Measurements from ENCODE around the gene CHST1. TPM values are rescaled to one million over a fixed set of nuclear protein-coding genes. Genes with fewer than 3 reads are reported as not detected.

Gene CHST1
- polyA plus RNA-seq, 3 donors = 0.77 to 2.0 (median 1.5) TPM

DNA sequence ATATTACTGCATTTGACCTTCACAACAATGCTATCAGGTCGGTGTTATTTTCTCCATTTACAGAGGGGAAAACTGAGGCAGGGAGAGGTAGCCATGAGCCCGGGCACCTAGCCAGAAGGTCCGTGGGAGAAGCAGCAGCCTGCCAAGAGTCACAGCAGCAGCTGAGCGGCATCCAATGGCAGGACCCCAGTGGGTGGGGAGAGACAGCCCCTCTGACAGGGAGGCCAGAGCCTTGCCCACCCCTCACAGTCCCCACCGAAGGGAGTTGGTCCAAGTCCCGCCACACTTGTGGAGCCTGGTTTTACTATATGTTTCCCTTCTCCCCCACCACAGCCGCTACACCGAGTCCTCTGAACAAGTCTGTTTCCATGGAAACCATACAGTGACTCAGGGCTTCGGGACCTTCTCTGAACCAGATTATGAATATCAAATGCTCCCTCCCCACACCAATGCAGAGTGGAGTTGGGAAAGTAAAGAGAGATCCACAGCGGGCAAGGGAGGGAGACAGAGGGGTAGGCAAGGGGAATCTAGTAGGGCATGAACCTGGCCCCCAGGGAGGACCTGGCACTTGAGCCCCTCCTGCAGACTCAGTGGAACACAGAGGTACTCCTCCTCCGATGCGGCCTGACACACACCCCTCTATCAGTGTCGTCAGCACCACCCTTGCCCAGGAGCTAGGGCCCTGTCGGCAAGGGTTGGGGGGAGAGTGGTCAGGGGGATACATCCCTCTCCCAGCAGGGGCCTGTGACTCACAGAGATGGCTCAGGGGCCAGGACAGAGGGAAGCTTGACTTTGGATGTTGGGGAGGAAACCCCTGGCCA lies 2.5 kb downstream of the CHST1 start:
- no peak overlapping the region for H3K27ac ChIP-seq (ENCODE audit: low read depth, low read length)
- 36 to 38% (median 38%) methylated on average over 14 of the region's 14 CpGs for WGBS, 3 donors

DNA sequence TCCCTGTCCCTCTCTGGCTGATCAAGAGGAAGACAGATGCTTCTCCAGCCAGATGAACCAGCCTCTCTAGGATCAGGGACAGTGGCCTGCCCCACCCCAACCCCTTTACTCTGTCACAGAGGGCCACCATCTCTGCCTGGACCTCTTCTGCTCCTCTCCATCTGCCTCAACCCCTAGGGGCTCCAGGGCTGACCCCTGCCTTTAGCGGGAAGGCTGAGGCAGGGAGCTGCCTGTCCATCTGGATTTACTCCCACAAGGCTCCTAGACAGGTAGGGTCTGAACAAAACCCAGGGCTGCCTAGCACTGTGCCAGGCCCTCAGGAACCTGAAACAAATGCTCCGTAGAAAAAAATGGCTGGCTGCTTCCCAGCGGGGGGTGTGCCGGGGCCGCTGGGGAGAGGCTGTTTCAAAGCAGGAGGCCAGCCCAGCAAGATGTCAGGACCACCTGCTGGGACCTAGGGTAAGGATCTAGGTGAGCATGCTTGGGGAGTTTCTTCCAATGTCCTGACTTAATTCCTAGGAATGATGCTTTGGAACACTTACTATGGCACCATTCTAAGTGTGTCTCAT lies 3.2 kb downstream of the CHST1 start:
- no peak overlapping the region for H3K27ac ChIP-seq (ENCODE audit: low read depth, low read length)
- 38 to 52% (median 44%) methylated on average over 5 of the region's 5 CpGs for WGBS, 3 donors

DNA sequence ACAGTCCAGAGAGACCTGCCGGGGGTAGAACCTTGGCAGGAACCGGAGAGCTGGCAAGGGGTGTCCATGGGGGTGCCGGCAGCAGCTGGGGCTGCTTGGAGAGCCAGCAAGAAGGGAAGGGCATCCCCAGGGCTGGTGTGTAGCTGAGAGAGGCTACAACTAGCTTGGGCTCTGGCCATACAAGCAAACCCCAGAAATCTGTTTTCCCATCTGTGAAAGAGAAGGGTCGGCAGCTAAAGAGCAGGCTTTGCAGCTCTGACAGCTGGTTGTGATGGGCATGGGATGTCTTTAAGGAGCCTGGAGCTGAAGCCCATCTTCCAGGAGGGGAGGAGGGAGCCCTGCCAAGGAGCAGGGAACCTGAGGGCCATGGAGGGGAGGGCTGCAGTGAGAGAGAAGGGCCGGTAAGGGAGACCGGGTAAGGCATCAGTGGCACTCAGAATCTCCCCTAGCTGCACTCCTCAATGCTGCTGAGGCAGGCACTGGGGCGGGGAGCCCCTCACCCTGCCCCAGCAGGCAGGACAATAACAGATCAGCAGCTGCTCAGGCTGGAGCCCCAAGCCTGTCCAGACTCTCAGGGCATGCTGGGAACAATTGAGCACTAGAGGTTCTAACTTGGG lies 3.9 kb downstream of the CHST1 start:
- H3K27ac ChIP-seq (ENCODE audit: low read depth, low read length) = no peak overlapping the region
- WGBS, 3 donors = 45 to 54% (median 46%) methylated on average over 7 of the region's 7 CpGs

DNA sequence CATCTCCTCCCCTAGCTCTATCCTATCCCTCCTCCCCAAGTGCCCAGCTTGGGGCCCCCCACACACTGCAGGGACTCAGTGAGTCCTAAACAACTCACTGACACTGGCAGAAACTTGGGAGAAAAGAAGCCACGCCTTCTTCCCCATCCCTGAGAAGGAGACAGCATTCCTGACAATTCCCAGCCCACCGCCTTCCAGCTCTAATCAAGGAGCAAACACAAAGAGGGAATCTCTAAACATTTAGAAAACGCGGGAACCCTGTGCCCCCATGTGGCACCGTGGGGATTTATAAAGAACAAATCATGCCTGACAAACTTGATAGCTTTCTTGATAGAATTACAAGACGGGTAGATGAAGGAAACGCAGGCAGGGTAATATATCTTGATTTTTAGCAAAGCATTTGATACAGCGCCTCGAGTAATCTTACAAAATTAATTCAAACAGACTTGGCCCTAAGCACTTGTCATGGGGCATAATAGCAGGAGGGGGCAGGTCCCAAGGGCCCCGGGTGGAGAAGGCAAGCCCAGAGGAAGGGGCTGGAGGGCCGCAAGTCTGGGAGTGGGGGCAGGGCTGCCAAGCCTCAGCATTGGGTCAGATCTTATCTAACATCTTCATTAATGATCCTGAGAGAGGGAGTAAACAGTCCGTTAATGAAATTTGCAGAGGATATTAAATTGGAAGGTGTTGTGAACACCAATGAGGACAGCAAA lies 4.5 kb downstream of the CHST1 start:
- H3K27ac ChIP-seq (ENCODE audit: low read depth, low read length) = no peak overlapping the region
- 35 to 37% (median 36%) methylated on average over 12 of the region's 12 CpGs for WGBS, 3 donors

DNA sequence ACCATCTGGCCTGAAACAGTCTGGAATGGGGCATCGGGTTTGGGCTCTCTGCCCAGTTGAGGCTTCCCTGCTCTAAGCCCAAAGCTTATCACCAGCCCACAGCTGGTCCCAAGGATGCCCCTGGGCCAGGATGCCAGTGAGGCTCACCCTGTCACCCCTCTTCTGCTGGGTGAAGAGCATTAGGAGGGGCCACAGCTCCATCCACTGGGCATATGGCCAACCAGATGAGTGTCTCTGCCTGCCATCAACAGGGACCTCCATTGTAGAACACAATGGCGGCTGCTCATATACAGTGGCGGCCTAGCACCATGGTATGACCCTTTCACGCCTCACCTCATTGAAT lies 5.6 kb downstream of the CHST1 start:
- no peak overlapping the region for H3K27ac ChIP-seq (ENCODE audit: low read depth, low read length)
- WGBS, 3 donors = 77 to 85% (median 80%) methylated on average over 4 of the region's 4 CpGs

DNA sequence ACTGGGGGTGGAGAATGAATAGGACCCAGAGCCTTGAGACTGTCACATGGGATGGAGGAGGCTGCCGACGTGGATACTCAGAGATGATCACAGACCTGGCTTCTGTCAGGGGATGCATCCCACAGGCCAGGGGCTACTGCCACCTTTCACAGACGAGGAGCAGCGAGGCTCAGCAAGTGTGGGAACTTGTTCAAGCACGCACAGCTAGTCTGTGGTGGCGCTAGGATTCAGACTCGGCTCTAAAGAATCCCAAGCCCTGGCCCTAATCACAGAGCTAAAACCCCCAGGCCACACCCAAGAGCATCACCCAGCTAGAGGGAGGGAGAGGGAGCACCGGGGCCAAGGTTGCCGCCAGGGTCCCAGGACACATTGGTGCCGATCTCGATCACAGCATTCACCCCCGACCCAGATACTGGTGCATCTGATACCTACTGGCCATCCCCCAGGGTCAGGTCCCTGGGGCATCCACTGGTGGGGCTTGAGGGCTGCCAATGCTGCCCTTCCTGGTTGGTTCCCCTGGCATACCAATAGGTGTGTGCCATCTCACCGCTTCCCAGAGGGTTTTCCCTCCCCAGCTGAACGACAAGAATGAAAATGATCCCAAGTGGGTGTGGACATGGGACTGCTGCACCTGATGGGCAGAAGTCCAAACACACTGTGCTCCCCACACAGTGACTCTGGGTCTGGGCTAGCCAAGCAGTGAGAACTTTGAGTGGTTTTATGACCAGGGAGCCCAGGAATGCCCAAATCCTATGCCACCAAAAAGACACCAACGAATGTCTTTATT lies 6.2 kb downstream of the CHST1 start:
- 48 to 57% (median 49%) methylated on average over 14 to 15 of the region's 15 CpGs for WGBS, 3 donors
- H3K27ac ChIP-seq (ENCODE audit: low read depth, low read length) = no peak overlapping the region

DNA sequence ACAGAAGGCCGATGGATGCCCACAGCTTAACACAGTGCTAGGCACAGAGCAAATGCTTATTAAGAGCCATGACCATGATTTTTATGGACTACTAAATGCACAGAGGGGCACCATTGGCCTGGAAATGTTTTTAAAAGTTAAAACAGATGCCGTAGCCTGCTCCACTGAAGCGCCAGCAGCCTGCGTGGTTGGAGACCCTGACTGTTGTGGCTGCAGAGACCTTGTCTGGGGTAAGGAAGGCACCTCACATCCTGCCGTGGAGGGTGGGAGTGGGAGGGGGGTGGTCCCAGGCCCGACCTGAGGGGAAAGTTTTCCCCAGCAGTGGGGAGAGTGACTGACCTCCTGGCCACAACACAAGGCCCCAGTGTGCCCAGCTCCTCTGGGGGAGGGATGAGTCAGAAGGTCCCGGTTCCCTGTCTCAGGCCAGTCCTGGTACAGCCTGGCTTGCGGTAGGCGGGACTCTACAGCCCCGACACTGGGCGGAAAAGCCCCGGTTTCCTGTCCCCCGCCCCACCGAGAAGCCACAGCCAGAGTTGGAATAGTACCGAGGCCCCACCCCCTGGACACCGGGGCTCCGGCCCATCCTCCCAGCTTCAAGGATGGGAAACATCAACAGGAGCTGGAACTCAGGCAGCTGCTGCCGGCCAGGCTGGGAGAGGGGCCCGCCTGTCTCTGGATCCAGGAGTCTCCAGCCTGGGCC lies 7.0 kb downstream of the CHST1 start:
- WGBS, 3 donors = 16 to 41% (median 20%) methylated on average over 19 of the region's 19 CpGs
- H3K27ac ChIP-seq (ENCODE audit: low read depth, low read length) = no peak overlapping the region

DNA sequence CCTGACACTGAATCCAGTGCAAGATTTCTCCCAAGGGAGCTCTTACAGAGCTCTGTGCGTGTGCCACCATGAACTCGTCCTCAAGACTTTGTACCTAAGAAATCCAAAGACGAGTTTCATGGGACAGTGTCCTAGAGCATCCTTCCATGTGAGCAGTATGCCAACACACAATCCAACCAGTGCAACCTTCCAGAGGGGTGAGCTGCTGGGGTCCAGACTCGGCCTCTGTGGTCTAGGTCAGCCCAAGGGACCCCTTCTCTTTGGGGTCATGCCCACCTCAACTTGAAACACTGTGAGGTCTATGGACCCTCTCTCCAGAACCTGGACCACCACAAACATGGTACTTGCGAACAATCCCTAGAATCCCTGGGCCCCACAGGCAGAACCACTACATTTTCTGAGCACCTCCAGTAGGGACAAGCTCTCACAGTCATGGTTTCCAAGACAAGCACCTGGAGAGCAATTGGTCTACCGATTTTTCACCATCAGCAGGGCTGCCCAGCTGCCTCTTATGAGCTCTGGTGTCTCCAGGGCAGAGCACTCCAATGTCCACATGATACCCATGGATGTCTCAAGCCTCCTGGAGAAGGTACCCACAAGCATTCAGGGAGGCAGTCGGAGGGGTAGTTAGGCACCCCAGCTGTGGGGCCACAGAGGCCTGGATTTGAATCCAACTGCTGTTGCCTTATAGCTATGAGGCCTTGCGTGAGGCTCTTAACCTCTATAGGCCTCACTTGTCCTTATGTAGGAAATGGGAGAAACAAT lies 7.7 kb downstream of the CHST1 start:
- H3K27ac ChIP-seq (ENCODE audit: low read depth, low read length) = no peak overlapping the region
- 88 to 94% (median 89%) methylated on average over 8 of the region's 8 CpGs for WGBS, 3 donors

DNA sequence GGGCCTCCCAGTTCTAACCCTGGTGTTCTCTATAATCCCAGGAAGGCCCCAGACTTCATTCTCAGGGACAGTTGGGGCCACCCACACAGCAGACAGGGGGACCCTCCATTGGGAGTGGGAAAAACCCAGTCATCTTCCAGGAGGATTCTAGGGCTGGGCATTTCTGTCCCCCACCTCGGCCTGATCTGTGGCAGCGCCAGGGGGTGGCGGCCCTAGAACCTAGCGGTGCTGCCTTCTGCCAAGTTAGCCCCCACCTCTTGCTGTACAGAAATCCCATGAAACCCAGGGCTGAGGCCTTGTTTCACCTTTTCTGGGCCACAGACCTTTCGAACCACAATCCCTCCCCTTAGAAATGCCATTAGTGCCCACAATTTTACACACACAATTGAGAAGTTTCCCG lies 9.6 kb downstream of the CHST1 start:
- H3K27ac ChIP-seq (ENCODE audit: low read depth, low read length) = no peak overlapping the region
- 85 to 97% (median 93%) methylated on average over 6 of the region's 6 CpGs for WGBS, 3 donors

DNA sequence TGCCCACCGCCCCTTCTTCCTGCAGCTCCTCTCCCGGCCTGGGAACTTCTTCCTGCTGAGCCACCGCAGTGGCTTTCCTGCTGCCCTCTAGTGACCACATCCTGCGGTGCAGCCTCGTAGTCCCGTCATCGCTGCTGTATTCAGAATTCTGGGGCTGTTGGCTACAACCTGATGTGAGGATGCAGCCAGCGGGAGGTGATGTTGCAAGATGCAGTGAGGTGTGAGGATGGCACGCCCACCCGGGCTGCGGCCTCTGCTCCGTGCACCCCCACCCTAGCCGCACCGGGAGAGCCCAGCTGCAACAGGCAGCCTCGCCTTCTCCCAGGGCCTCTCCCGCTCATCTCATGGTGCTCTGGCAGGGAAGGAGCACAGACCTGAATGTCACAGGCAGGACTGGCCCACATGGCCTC lies 10.1 kb downstream of the CHST1 start:
- 9 to 14% (median 12%) methylated on average over 16 of the region's 16 CpGs for WGBS, 3 donors
- H3K27ac ChIP-seq (ENCODE audit: low read depth, low read length) = no peak overlapping the region

DNA sequence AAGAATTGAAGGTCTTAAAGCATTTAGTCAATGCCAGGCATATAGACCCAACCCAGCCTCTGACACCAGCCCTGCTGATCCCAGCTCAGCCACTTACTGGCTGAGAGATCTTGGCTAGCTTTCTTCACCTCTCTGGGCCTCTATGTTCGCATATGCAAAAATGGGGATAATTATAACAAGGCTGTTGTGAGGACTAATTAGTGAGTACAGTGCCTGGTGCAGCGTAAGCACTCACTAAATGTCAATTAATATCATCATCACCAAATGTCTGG lies 10.5 kb downstream of the CHST1 start:
- no peak overlapping the region for H3K27ac ChIP-seq (ENCODE audit: low read depth, low read length)
- WGBS, 3 donors = 50 to 59% (median 59%) methylated on average over 2 of the region's 2 CpGs

DNA sequence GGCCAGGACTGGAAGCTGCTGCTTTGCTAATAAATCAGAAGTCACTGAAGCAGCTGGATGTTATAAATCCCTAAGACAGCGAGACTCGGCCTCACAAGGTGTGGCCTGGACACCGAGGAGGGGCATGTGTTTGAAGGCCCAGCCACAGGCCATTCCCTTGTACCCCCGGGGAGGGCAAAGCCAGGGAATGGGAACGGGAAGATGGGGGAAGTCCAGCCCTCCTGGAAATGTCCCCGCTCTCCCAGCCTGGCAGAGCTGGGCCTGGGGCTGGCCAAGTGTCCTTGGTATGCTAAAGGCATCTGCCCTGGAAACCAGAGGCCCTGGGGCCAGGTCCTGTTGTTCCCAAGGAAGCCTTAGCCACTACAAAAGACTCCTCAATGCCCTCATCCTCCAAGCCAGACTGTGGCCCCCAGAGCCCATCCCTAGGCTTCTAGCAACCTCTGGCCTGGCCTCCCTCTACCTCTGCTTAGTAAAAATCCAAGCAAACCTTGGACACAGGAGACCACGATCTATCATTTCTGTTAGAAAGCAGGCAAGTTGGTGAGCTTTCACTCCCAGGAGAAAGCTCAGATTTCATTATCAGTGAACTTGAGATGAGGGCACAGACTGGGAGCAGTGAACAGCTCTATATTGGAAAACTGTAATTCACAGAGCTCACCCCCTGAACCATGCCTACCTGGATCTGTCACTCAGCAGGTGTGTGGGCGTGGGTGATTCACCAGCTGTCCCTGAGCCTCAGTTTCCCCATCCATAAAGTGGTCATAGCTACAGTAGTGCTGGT lies 11.0 kb downstream of the CHST1 start:
- H3K27ac ChIP-seq (ENCODE audit: low read depth, low read length) = no peak overlapping the region
- 62 to 66% (median 63%) methylated on average over 8 of the region's 8 CpGs for WGBS, 3 donors

DNA sequence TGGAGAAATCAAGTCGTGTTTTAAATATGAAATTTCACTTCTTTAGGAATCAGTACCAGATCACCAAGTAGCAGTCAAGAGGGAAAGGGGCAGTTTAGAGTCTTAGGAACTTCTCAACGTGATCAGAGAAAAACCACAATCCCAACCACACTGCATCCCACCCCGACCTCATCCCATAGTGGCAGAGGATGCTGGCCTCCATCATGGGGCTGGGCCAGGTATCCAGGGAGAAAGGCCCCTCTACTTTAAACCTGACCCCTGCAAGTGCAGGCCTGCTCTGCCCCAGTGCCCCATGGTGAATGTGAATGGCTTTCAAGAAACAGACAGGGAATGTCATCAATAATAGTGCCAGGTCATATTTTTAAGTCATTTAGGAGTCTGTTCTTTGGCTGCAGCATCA lies 12.1 kb downstream of the CHST1 start:
- H3K27ac ChIP-seq (ENCODE audit: low read depth, low read length) = no peak overlapping the region
- 59 to 74% (median 65%) methylated on average over 3 of the region's 3 CpGs for WGBS, 3 donors

DNA sequence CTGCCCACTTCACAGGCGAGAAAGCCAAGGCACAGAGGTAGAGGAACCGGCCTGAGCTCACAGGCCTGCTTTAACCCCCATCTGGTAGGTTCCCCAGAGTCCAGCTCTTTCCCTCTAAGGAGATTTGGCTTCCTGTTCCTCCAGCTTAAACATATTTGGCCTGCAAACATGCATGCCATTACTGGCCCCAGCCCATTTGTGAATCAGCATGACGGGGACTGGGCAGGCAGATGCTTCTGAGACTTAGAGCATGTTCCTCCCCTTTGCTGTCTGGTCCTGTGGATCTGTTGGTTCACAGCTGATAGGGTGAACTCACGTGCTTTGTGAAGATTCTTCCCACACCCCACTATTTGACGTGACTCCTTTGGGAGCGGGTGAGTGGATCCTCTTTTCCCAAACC lies 12.6 kb downstream of the CHST1 start:
- H3K27ac ChIP-seq (ENCODE audit: low read depth, low read length) = no peak overlapping the region
- WGBS, 3 donors = 65 to 82% (median 78%) methylated on average over 6 of the region's 6 CpGs

DNA sequence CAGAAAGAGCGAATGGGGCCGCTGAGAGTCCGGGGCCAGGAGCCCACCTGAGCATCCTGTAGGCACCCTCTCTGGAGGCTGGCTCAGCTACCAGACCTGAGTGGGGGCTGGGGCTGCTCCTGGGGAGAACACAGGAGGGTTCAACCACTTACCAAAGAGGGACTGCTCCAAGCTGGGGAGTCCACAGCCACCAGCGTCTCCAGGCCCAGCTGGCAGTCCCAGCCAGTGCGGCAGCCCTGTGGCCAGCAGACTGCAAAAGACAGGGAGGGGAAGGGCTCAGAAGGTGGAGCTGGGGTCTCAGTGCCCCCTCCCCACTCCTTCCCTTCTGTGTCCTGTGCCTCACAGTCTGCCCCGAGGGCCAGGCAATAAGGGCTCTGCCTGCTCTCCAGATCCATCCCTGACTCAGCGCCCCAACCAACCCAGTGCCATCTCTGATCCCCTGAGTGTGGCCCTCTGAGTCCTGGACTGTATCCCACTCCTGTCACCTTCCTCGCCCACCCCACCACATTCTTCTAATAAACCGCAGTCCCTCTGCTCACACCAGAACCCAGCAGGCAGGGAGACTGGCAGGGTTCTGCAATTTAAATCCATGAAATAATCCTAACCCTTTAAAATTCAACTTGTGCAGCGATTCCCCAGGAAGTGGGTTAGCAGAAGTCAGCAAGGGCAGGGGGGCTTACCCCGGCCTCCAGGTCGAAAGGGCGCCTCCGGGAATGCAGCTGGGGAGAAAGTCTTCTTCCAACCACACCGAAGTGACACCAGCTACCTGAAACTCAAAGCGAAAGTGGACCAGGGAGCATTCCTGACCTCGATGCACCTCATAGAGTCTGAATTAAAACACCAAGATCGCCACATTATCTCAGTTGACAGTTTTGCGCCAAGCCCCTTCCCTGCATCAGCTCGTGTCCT lies 13.3 kb downstream of the CHST1 start:
- no peak overlapping the region for H3K27ac ChIP-seq (ENCODE audit: low read depth, low read length)
- WGBS, 3 donors = 77 to 80% (median 78%) methylated on average over 20 of the region's 20 CpGs

DNA sequence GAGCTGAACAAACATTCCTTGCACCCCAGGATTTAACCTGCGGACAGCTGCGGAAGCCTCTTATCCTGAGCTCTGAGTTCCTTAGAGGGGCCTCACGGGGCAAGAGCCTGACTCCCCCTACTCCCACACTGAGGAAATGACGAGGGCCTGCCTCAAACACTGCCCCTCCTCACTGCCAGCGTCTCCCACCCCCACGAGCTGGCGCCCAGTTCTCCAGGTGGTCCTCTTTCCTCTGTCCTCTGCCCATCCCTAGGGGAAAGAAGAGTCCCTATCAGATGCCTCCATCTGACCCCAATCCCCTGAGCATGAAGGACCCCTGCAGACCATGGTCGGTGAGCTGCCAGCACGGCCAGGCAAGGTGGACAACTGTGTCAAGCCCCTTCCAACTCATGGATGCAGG lies 14.3 kb downstream of the CHST1 start:
- WGBS, 3 donors = 73 to 82% (median 78%) methylated on average over 9 of the region's 9 CpGs
- H3K27ac ChIP-seq (ENCODE audit: low read depth, low read length) = no peak overlapping the region
